Activated CD8-positive, alpha-beta T cell treated with anti-CD3 and anti-CD28 coated beads for 36 hours (primary cell): Measurements from ENCODE around the gene GJD4. TPM values are rescaled to one million over a fixed set of nuclear protein-coding genes. Genes with fewer than 3 reads are reported as not detected.

Experiments used
- ATAC-seq: fragments of 200-7000 bp; cut with Tn5 transposase; one replicate; pipeline ENCODE4 v1.10.0; 2021; ENCODE audit warnings: mild to moderate bottlenecking, moderate library complexity
- CTCF ChIA-PET: fragments of 350-600 bp; sonication (Branson Sonifier 250); formaldehyde crosslinking; loops from one replicate; lab custom pipeline; 2021; ENCODE audit warnings: antibody characterized with exemption; lab: Charles Lee
- POLR2A ChIA-PET: fragments of 350-600 bp; sonication (Branson Sonifier 250); formaldehyde crosslinking; loops from one replicate; lab custom pipeline; 2021; ENCODE audit warnings: antibody characterized with exemption; lab: Charles Lee
- DNase-seq: peaks from one replicate; pipeline ENCODE4 v3.0.0-alpha.2; 2020
- H3K27ac Mint-ChIP-seq: one replicate; pipeline ENCODE4 v1.8.0; 2021; ENCODE audit warnings: mild to moderate bottlenecking, mixed read lengths
- H3K27me3 Mint-ChIP-seq: one replicate; pipeline ENCODE4 v1.8.0; 2021; ENCODE audit warnings: mixed read lengths
- H3K36me3 Mint-ChIP-seq: one replicate; pipeline ENCODE4 v1.8.0; 2021; ENCODE audit warnings: low read depth, mixed read lengths
- H3K4me1 Mint-ChIP-seq: one replicate; pipeline ENCODE4 v1.8.0; 2021; ENCODE audit warnings: low read depth, mixed read lengths
- H3K4me3 Mint-ChIP-seq: one replicate; pipeline ENCODE4 v1.8.0; 2021; ENCODE audit warnings: mild to moderate bottlenecking, moderate library complexity, mixed read lengths
- H3K9me3 Mint-ChIP-seq: one replicate; pipeline ENCODE4 v1.8.0; 2021; ENCODE audit warnings: mixed read lengths
- CTCF ChIP-seq: fragments of 200-600 bp; IDR thresholded peaks from one replicate; pipeline ENCODE4 v1.8.0; 2022; ENCODE audit warnings: antibody characterized with exemption, mild to moderate bottlenecking
- intact Hi-C: fragments of 100-400 bp; cut with micrococcal nuclease; formaldehyde crosslinking; loops from one replicate; pipeline ENCODE4 v1.10.0; 2022
- total RNA-seq, 2 experiments: library from RNA; stranded (reverse); gene quantifications; one replicate each; pipeline ENCODE4 v1.2.3, GENCODE V29; 2021

GJD4 gene
- total RNA-seq, 2 experiments from 2014 or later: not detected

- no peak overlapping the region for H3K4me3 Mint-ChIP-seq
- H3K36me3 Mint-ChIP-seq: peaks cover 34% of the 10 kb centered on the region
- H3K4me1 Mint-ChIP-seq: no peaks in the 10 kb centered on the region
- H3K27ac Mint-ChIP-seq: no peak overlapping the region
- DNase-seq: no peak
- H3K27me3 Mint-ChIP-seq: no peaks in the 10 kb centered on the region
- intact Hi-C loops: no loop called here
- H3K9me3 Mint-ChIP-seq: peaks cover 5% of the 10 kb centered on the region
- ChIA-PET CTCF (no interaction called here), POLR2A (no interaction called here)
- no peak for TF ChIP-seq CTCF
- ATAC-seq: no peak
These were observed 32.6 kb upstream of the GJD4 start for GRCh38 chr10:35572583-35572982.

GRCh38 chr10:35573796-35574195 lies 31.3 kb upstream of the GJD4 start:
- Mint-ChIP-seq H3K4me1 (no peaks in the 10 kb centered on the region), H3K9me3 (peaks cover 11% of the 10 kb centered on the region), H3K36me3 (peaks cover 29% of the 10 kb centered on the region), H3K27ac (no peak overlapping the region), H3K27me3 (no peaks in the 10 kb centered on the region), H3K4me3 (no peak overlapping the region)
- no peak for TF ChIP-seq CTCF
- ATAC-seq: no peak
- intact Hi-C loops: no loop called here
- no peak for DNase-seq
- POLR2A ChIA-PET: no interaction called here
- CTCF ChIA-PET: interaction anchor here (1.6 kb wide), 1 partner anchor 11 kb away, joined by 4 read pairs; no protein-coding TSS in a partner anchor

- ATAC-seq (no peak), DNase-seq (no peak)
- intact Hi-C loops: no loop called here
- Mint-ChIP-seq H3K4me3 (no peak overlapping the region), H3K4me1 (no peaks in the 10 kb centered on the region), H3K27ac (no peak overlapping the region), H3K36me3 (peaks cover 21% of the 10 kb centered on the region), H3K27me3 (no peaks in the 10 kb centered on the region), H3K9me3 (peaks cover 11% of the 10 kb centered on the region)
- no peak for TF ChIP-seq CTCF
- ChIA-PET CTCF (interaction anchor here (1.4 to 1.6 kb wide), 3 partner anchors 12 to 336 kb away, joined by 3 to 4 read pairs (median 3); no protein-coding TSS in a partner anchor), POLR2A (no interaction called here)
These were observed 30.2 kb upstream of the GJD4 start for GRCh38 chr10:35574924-35575352.

GRCh38 chr10:35575640-35576039 lies 29.5 kb upstream of the GJD4 start:
- ChIA-PET CTCF (interaction anchor here (1.4 to 1.5 kb wide), 3 partner anchors 13 to 337 kb away, joined by 3 to 4 read pairs (median 3); no protein-coding TSS in a partner anchor), POLR2A (no interaction called here)
- no peak overlapping the region for H3K27ac Mint-ChIP-seq
- H3K9me3 Mint-ChIP-seq: peaks cover 11% of the 10 kb centered on the region
- ATAC-seq: no peak
- DNase-seq: no peak
- intact Hi-C loops: no loop called here
- H3K4me1 Mint-ChIP-seq: no peaks in the 10 kb centered on the region
- H3K36me3 Mint-ChIP-seq: peaks cover 21% of the 10 kb centered on the region
- no peak for TF ChIP-seq CTCF
- H3K4me3 Mint-ChIP-seq: no peak overlapping the region
- no peaks in the 10 kb centered on the region for H3K27me3 Mint-ChIP-seq

GRCh38 chr10:35576730-35577129 lies 28.4 kb upstream of the GJD4 start:
- H3K27me3 Mint-ChIP-seq: no peaks in the 10 kb centered on the region
- H3K36me3 Mint-ChIP-seq: peaks cover 17% of the 10 kb centered on the region
- no peaks in the 10 kb centered on the region for H3K4me1 Mint-ChIP-seq
- no peak for ATAC-seq
- ChIA-PET POLR2A (no interaction called here), CTCF (interaction anchor here (1.4 to 1.5 kb wide), 3 partner anchors 14 to 338 kb away, joined by 3 to 4 read pairs (median 3); no protein-coding TSS in a partner anchor)
- TF ChIP-seq CTCF: no peak
- intact Hi-C loops: no loop called here
- no peak overlapping the region for H3K4me3 Mint-ChIP-seq
- DNase-seq: no peak
- H3K27ac Mint-ChIP-seq: no peak overlapping the region
- H3K9me3 Mint-ChIP-seq: peaks cover 11% of the 10 kb centered on the region
